PFSK-1 (cell line): ENCODE measurements around the gene RNF5.

Source experiments
- FOXP2 ChIP-seq: optimal IDR thresholded peaks from 2 replicates; pipeline ENCODE3; 2011; ENCODE audit warnings: borderline replicate concordance, control low read depth, inconsistent platforms; ENCODE audit not compliant: insufficient read depth; ENCODE audit errors: extremely low read length, extremely low read depth
- POLR2AphosphoS5 ChIP-seq: IDR thresholded peaks from 2 replicates; pipeline ENCODE4 v1.6.1; 2012; ENCODE audit warnings: low read depth, mild to moderate bottlenecking, control low read depth, low read length, moderate library complexity
- REST ChIP-seq, 2 experiments: IDR thresholded peaks; 2 replicates each; pipeline versions ENCODE4 v1.6.1 to v1.8.0; 2011 to 2012; ENCODE audit warnings: low read depth in 2 of 2, low read length in 2 of 2, control low read depth in 1 of 2, inconsistent platforms in 1 of 2, mild to moderate bottlenecking in 1 of 2, moderate library complexity in 1 of 2; ENCODE audit not compliant: insufficient read depth in 1 of 2
- SIN3A ChIP-seq: IDR thresholded peaks from 2 replicates; pipeline ENCODE4 v1.6.1; 2012; ENCODE audit warnings: mild to moderate bottlenecking, low read length, moderate library complexity, borderline replicate concordance; ENCODE audit not compliant: insufficient read depth
- TAF1 ChIP-seq: IDR thresholded peaks from 2 replicates; pipeline ENCODE4 v1.6.1; 2012; ENCODE audit warnings: low read length, control low read depth, borderline replicate concordance; ENCODE audit not compliant: insufficient read depth

The RNF5 gene

GRCh38 chr6:32188381-32189068 lies 10.3 kb downstream of the RNF5 start:
- no peak for TF ChIP-seq SIN3A
- no peak for TF ChIP-seq TAF1
- no peak for TF ChIP-seq FOXP2
- no peak for TF ChIP-seq POLR2AphosphoS5
- no peak for TF ChIP-seq REST (IDR thresholded peaks at IDR 0.05; ENCODE audit: insufficient read depth in 1 of 2, low read depth in 2 of 2, low read length in 2 of 2)

- TF ChIP-seq TAF1: no peak
- no peak for TF ChIP-seq SIN3A
- no peak for TF ChIP-seq REST (IDR thresholded peaks at IDR 0.05; ENCODE audit: insufficient read depth in 1 of 2, low read depth in 2 of 2, low read length in 2 of 2)
- TF ChIP-seq POLR2AphosphoS5: no peak
- TF ChIP-seq FOXP2: no peak
Observed at GRCh38 chr6:32189069-32189741, 11.0 kb downstream of the RNF5 start.

GRCh38 chr6:32189742-32190053 lies 11.5 kb downstream of the RNF5 start:
- no peak for TF ChIP-seq FOXP2
- no peak for TF ChIP-seq REST (IDR thresholded peaks at IDR 0.05; ENCODE audit: insufficient read depth in 1 of 2, low read depth in 2 of 2, low read length in 2 of 2)
- TF ChIP-seq TAF1: no peak
- TF ChIP-seq POLR2AphosphoS5: no peak
- TF ChIP-seq SIN3A: no peak

GRCh38 chr6:32190054-32190851 lies 12.0 kb downstream of the RNF5 start, which contains the start of gene PBX2:
Gene PBX2, minus strand, starts transcription at chr6:32190202. Its CDS starts 287 bp downstream, at chr6:32189915.
- no peak for TF ChIP-seq TAF1
- TF ChIP-seq POLR2AphosphoS5: peak; percentile 47; the same call in 1 of the 2 replicates

- TF ChIP-seq POLR2AphosphoS5 (no peak), SIN3A (no peak), FOXP2 (no peak), REST (IDR thresholded peaks at IDR 0.05; ENCODE audit: insufficient read depth in 1 of 2, low read depth in 2 of 2, low read length in 2 of 2) (no peak), TAF1 (no peak)
Observed at GRCh38 chr6:32190911-32191677, 12.9 kb downstream of the RNF5 start.
